Stimulated activated CD8-positive, alpha-beta memory T cell treated with anti-CD3 and anti-CD28 coated beads, Interleukin-7, amount 100 ng/mL, for 48 hours (primary cell): Measurements from ENCODE around the gene ZDHHC14.
A peak's percentile ranks its signal among the peaks of the same experiment; 100 is the strongest.

Experiments
- DNase-seq, 2 donors: peaks; one replicate each; pipeline ENCODE4 v3.0.0-alpha.2; 2020; ENCODE audit warnings: low read depth in 1 of 2; ENCODE audit errors: extremely low read depth in 1 of 2

ZDHHC14 gene

GRCh38 chr6:157635388-157636244 lies 254.6 kb downstream of the ZDHHC14 start:
- no peak for DNase-seq

GRCh38 chr6:157637516-157637915 lies 256.5 kb downstream of the ZDHHC14 start:
- DNase-seq, result no peak

- DNase-seq, result no peak
Measured at GRCh38 chr6:157637941-157638662, 257.1 kb downstream of the ZDHHC14 start.

- no peak for DNase-seq
Measured at GRCh38 chr6:157638779-157639178, 257.8 kb downstream of the ZDHHC14 start.

- no peak for DNase-seq
Measured at GRCh38 chr6:157640746-157641451, 259.9 kb downstream of the ZDHHC14 start.

GRCh38 chr6:157641837-157642236 lies 260.8 kb downstream of the ZDHHC14 start:
- no peak for DNase-seq

- no peak for DNase-seq
Measured at GRCh38 chr6:157642736-157643135, 261.7 kb downstream of the ZDHHC14 start.

- DNase-seq, result peak in 1 of 2 donors; percentile 6
Measured at GRCh38 chr6:157644043-157644810, 263.2 kb downstream of the ZDHHC14 start.

GRCh38 chr6:157645201-157645795 lies 264.3 kb downstream of the ZDHHC14 start:
- DNase-seq, result no peak

GRCh38 chr6:157646012-157646411 lies 265.0 kb downstream of the ZDHHC14 start:
- no peak for DNase-seq

GRCh38 chr6:157647261-157647915 lies 266.4 kb downstream of the ZDHHC14 start:
- DNase-seq, result no peak

GRCh38 chr6:157648561-157648960 lies 267.6 kb downstream of the ZDHHC14 start:
- no peak for DNase-seq

- DNase-seq, result no peak
Measured at GRCh38 chr6:157649311-157650260, 268.6 kb downstream of the ZDHHC14 start.

GRCh38 chr6:157650261-157650640 lies 269.3 kb downstream of the ZDHHC14 start:
- DNase-seq, result no peak

- DNase-seq, result no peak
Measured at GRCh38 chr6:157650801-157651200, 269.8 kb downstream of the ZDHHC14 start.

- DNase-seq, result no peak
Measured at GRCh38 chr6:157651731-157652490, 270.9 kb downstream of the ZDHHC14 start.

GRCh38 chr6:157652601-157653363 lies 271.8 kb downstream of the ZDHHC14 start:
- DNase-seq, result no peak
